ENCODE measurements around the gene CLIC4.

GRCh38 chr1:24856787-24857506 is 111.7 kb downstream of the CLIC4 start:
- TF ChIP-seq CTCF (conservative IDR thresholded peaks at IDR 0.05 in 1 of 2, IDR thresholded peaks at IDR 0.05 in 1 of 2; ENCODE audit: extremely low read depth in 1 of 2, insufficient read depth in 1 of 2, low read depth in 1 of 2, low read length in 2 of 2) (no peak), EZH2 (IDR thresholded peaks at IDR 0.05; ENCODE audit: borderline replicate concordance, low read length) (no peak)

Data from mammary epithelial cell (primary cell).